Activated CD4-positive, alpha-beta T cell treated with anti-CD3 and anti-CD28 coated beads for 36 hours (primary cell): ENCODE results near the gene HSD17B8. TPM values are rescaled to one million over a fixed set of nuclear protein-coding genes. Genes with fewer than 3 reads are reported as not detected.

Source experiments
- ATAC-seq: fragments of 200-7000 bp; cut with Tn5 transposase; one replicate; pipeline ENCODE4 v1.10.0; 2021; ENCODE audit warnings: mild to moderate bottlenecking, moderate library complexity
- CTCF ChIA-PET: fragments of 350-600 bp; sonication (Branson Sonifier 250); formaldehyde crosslinking; loops from one replicate; lab custom pipeline; 2021; ENCODE audit warnings: antibody characterized with exemption; lab: Charles Lee
- POLR2A ChIA-PET: fragments of 350-600 bp; sonication (Branson Sonifier 250); formaldehyde crosslinking; loops from one replicate; lab custom pipeline; 2021; ENCODE audit warnings: antibody characterized with exemption, inconsistent platforms; lab: Charles Lee
- DNase-seq: peaks from one replicate; pipeline ENCODE4 v3.0.0-alpha.2; 2020
- H3K27ac Mint-ChIP-seq: one replicate; pipeline ENCODE4 v1.8.0; 2021; ENCODE audit warnings: mixed read lengths
- H3K27me3 Mint-ChIP-seq: one replicate; pipeline ENCODE4 v1.8.0; 2021; ENCODE audit warnings: mixed read lengths
- H3K36me3 Mint-ChIP-seq: one replicate; pipeline ENCODE4 v1.8.0; 2021; ENCODE audit warnings: low read depth, mixed read lengths
- H3K4me1 Mint-ChIP-seq: one replicate; pipeline ENCODE4 v1.8.0; 2021; ENCODE audit warnings: mixed read lengths
- H3K4me3 Mint-ChIP-seq: one replicate; pipeline ENCODE4 v1.8.0; 2021; ENCODE audit warnings: mild to moderate bottlenecking, moderate library complexity, mixed read lengths
- H3K9me3 Mint-ChIP-seq: one replicate; pipeline ENCODE4 v1.8.0; 2021; ENCODE audit warnings: low read depth, mixed read lengths
- intact Hi-C, 2 experiments: fragments of 100-400 bp; cut with DNase I in 1 of 2; cut with micrococcal nuclease in 1 of 2; formaldehyde crosslinking; loops; one replicate each; pipeline versions ENCODE4 v1.14.2 to v1.15.1; 2022 to 2024; cut with DNase I, micrococcal nuclease
- total RNA-seq, 2 experiments: library from RNA; stranded (reverse); gene quantifications; one replicate each; pipeline ENCODE4 v1.2.3, GENCODE V29; 2021

Gene HSD17B8
- total RNA-seq, 2 experiments from 2014 or later: 23.4 to 33.2 TPM

- intact Hi-C loops: no loop called here
These were observed 38.7 kb upstream of the HSD17B8 start for GRCh38 chr6:33165581-33166258.

GRCh38 chr6:33166363-33166762 is 38.1 kb upstream of the HSD17B8 start:
- Mint-ChIP-seq H3K27me3 (no peaks in the 10 kb centered on the region), H3K27ac (no peak overlapping the region), H3K9me3 (no peaks in the 10 kb centered on the region), H3K36me3 (no peaks in the 10 kb centered on the region), H3K4me1 (peaks cover 8% of the 10 kb centered on the region), H3K4me3 (no peak overlapping the region)
- ATAC-seq: no peak
- CTCF ChIA-PET: no interaction called here
- POLR2A ChIA-PET: no interaction called here
- intact Hi-C loops: no loop called here
- DNase-seq: no peak

More at GRCh38 chr6:33165581-33166258, 38.7 kb upstream of the HSD17B8 start:
- Mint-ChIP-seq H3K9me3 (no peaks in the 10 kb centered on the region), H3K27me3 (no peaks in the 10 kb centered on the region), H3K36me3 (no peaks in the 10 kb centered on the region), H3K4me1 (peaks cover 10% of the 10 kb centered on the region), H3K4me3 (no peak overlapping the region), H3K27ac (no peak overlapping the region)
- no peak for DNase-seq
- POLR2A ChIA-PET: no interaction called here
- no peak for ATAC-seq
- CTCF ChIA-PET: interaction anchor here (1.0 to 2.0 kb wide), 2 partner anchors 32 to 70 kb away, joined by 3 to 5 read pairs; no protein-coding TSS in a partner anchor

- CTCF ChIA-PET: interaction anchor here (0.6 kb wide), 1 partner anchor 11 kb away, joined by 3 read pairs; no protein-coding TSS in a partner anchor
- Mint-ChIP-seq H3K4me1 (peaks cover 3% of the 10 kb centered on the region), H3K9me3 (no peaks in the 10 kb centered on the region), H3K27me3 (no peaks in the 10 kb centered on the region), H3K4me3 (no peak overlapping the region), H3K36me3 (no peaks in the 10 kb centered on the region), H3K27ac (no peak overlapping the region)
- ATAC-seq (no peak), DNase-seq (no peak)
- intact Hi-C loops: no loop called here
- POLR2A ChIA-PET: no interaction called here
These were observed 37.6 kb upstream of the HSD17B8 start for GRCh38 chr6:33166811-33167210.

- CTCF ChIA-PET: interaction anchor here (0.6 kb wide), 1 partner anchor 10 kb away, joined by 3 read pairs; no protein-coding TSS in a partner anchor
- no peak overlapping the region for H3K4me3 Mint-ChIP-seq
- intact Hi-C loops: no loop called here
- no peak for DNase-seq
- no peak overlapping the region for H3K27ac Mint-ChIP-seq
- no peak for ATAC-seq
- H3K27me3 Mint-ChIP-seq: no peaks in the 10 kb centered on the region
- H3K36me3 Mint-ChIP-seq: no peaks in the 10 kb centered on the region
- POLR2A ChIA-PET: no interaction called here
- H3K9me3 Mint-ChIP-seq: no peaks in the 10 kb centered on the region
- no peaks in the 10 kb centered on the region for H3K4me1 Mint-ChIP-seq
These were observed 36.8 kb upstream of the HSD17B8 start for GRCh38 chr6:33167374-33168283.

- H3K27me3 Mint-ChIP-seq: no peaks in the 10 kb centered on the region
- ATAC-seq (no peak), DNase-seq (no peak)
- no peaks in the 10 kb centered on the region for H3K9me3 Mint-ChIP-seq
- no peaks in the 10 kb centered on the region for H3K36me3 Mint-ChIP-seq
- no peaks in the 10 kb centered on the region for H3K4me1 Mint-ChIP-seq
- no peak overlapping the region for H3K27ac Mint-ChIP-seq
- POLR2A ChIA-PET: no interaction called here
- no peak overlapping the region for H3K4me3 Mint-ChIP-seq
- intact Hi-C loops: no loop called here
- CTCF ChIA-PET: no interaction called here
These were observed 36.2 kb upstream of the HSD17B8 start for GRCh38 chr6:33168284-33168601.

- Mint-ChIP-seq H3K4me3 (no peak overlapping the region), H3K27me3 (no peaks in the 10 kb centered on the region), H3K27ac (no peak overlapping the region), H3K9me3 (no peaks in the 10 kb centered on the region), H3K4me1 (no peaks in the 10 kb centered on the region), H3K36me3 (no peaks in the 10 kb centered on the region)
- ChIA-PET CTCF (no interaction called here), POLR2A (no interaction called here)
- intact Hi-C loops: no loop called here
- ATAC-seq (no peak), DNase-seq (no peak)
These were observed 35.8 kb upstream of the HSD17B8 start for GRCh38 chr6:33168639-33169038.

GRCh38 chr6:33169291-33170175 is 34.9 kb upstream of the HSD17B8 start:
- Mint-ChIP-seq H3K27me3 (no peaks in the 10 kb centered on the region), H3K4me3 (no peak overlapping the region), H3K27ac (no peak overlapping the region), H3K9me3 (no peaks in the 10 kb centered on the region), H3K36me3 (no peaks in the 10 kb centered on the region), H3K4me1 (no peaks in the 10 kb centered on the region)
- ATAC-seq: no peak
- ChIA-PET POLR2A (no interaction called here), CTCF (no interaction called here)
- intact Hi-C loops: no loop called here
- no peak for DNase-seq

GRCh38 chr6:33170176-33171015 is 34.1 kb upstream of the HSD17B8 start:
- H3K4me1 Mint-ChIP-seq: no peaks in the 10 kb centered on the region
- no peak for DNase-seq
- ChIA-PET CTCF (no interaction called here), POLR2A (no interaction called here)
- no peak overlapping the region for H3K4me3 Mint-ChIP-seq
- intact Hi-C loops: no loop called here
- no peaks in the 10 kb centered on the region for H3K27me3 Mint-ChIP-seq
- no peak overlapping the region for H3K27ac Mint-ChIP-seq
- no peaks in the 10 kb centered on the region for H3K36me3 Mint-ChIP-seq
- H3K9me3 Mint-ChIP-seq: no peaks in the 10 kb centered on the region
- no peak for ATAC-seq

GRCh38 chr6:33171016-33171879 is 33.2 kb upstream of the HSD17B8 start:
- H3K27me3 Mint-ChIP-seq: no peaks in the 10 kb centered on the region
- no peaks in the 10 kb centered on the region for H3K36me3 Mint-ChIP-seq
- ChIA-PET CTCF (interaction anchor here (1.3 kb wide), 1 partner anchor 10 kb away, joined by 5 read pairs; no protein-coding TSS in a partner anchor), POLR2A (no interaction called here)
- no peaks in the 10 kb centered on the region for H3K9me3 Mint-ChIP-seq
- H3K4me1 Mint-ChIP-seq: no peaks in the 10 kb centered on the region
- no peak overlapping the region for H3K4me3 Mint-ChIP-seq
- intact Hi-C loops: no loop called here
- no peak overlapping the region for H3K27ac Mint-ChIP-seq
- DNase-seq (no peak), ATAC-seq (no peak)
